NB4 (cell line): Measurements from ENCODE around the gene SWT1.
"Not testable (repeated sequence)": the region's sequence is repeated elsewhere in the genome, so short reads cannot be mapped to it uniquely, and the experiment has no call there.

Experiments used
- DNase-seq: peaks from one replicate; pipeline ENCODE4 v3.0.0; 2010; ENCODE audit warnings: low read depth
- H3K4me3 ChIP-seq: one replicate; pipeline ENCODE4 v1.5.1; 2011; ENCODE audit warnings: mild to moderate bottlenecking, low read depth, low read length, moderate library complexity
- MYC ChIP-seq: IDR thresholded peaks from 2 replicates; pipeline ENCODE4 v1.6.1; 2011; ENCODE audit warnings: low read depth, low read length
- POLR2A ChIP-seq: IDR thresholded peaks from 2 replicates; pipeline ENCODE4 v1.6.1; 2011; ENCODE audit warnings: mild to moderate bottlenecking; ENCODE audit not compliant: insufficient read length; ENCODE audit errors: extremely low read depth
- TF ChIP-seq, protein P1 (sequence below): IDR thresholded peaks from 2 replicates; pipeline ENCODE4 v1.6.1; 2011; ENCODE audit warnings: low read depth, low read length
- TF ChIP-seq, protein P2 (sequence below): IDR thresholded peaks from one replicate; pipeline ENCODE4 v1.5.1; 2012; ENCODE audit warnings: low read depth, low read length

SWT1 gene

DNA sequence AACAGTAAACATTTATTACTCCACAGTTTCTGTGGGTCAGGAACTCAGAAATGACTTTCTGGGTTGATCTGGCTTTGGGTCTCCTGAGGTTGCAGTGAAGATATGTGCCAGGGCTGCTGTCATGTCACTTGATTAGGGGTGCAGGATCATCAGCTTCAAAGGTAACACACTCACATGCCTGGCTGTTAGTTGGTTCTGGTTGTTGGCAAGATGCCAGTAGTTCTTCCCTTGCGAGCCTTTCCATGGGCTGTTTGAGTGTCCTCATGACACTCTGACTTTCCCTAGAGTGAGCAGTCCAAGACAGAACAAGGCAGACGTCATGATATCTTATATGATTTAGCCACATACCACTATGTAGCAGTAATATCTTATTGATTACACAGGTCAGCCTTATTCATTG, 1.8 kb downstream of the SWT1 start:
- TF ChIP-seq MYC, result no peak
- TF ChIP-seq, protein P1, sequence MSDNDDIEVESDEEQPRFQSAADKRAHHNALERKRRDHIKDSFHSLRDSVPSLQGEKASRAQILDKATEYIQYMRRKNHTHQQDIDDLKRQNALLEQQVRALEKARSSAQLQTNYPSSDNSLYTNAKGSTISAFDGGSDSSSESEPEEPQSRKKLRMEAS, result no peak
- TF ChIP-seq, protein P2, sequence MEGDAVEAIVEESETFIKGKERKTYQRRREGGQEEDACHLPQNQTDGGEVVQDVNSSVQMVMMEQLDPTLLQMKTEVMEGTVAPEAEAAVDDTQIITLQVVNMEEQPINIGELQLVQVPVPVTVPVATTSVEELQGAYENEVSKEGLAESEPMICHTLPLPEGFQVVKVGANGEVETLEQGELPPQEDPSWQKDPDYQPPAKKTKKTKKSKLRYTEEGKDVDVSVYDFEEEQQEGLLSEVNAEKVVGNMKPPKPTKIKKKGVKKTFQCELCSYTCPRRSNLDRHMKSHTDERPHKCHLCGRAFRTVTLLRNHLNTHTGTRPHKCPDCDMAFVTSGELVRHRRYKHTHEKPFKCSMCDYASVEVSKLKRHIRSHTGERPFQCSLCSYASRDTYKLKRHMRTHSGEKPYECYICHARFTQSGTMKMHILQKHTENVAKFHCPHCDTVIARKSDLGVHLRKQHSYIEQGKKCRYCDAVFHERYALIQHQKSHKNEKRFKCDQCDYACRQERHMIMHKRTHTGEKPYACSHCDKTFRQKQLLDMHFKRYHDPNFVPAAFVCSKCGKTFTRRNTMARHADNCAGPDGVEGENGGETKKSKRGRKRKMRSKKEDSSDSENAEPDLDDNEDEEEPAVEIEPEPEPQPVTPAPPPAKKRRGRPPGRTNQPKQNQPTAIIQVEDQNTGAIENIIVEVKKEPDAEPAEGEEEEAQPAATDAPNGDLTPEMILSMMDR, result no peak
- TF ChIP-seq POLR2A, result no peak
- no peak overlapping the region for H3K4me3 ChIP-seq
- no peak for DNase-seq

DNA sequence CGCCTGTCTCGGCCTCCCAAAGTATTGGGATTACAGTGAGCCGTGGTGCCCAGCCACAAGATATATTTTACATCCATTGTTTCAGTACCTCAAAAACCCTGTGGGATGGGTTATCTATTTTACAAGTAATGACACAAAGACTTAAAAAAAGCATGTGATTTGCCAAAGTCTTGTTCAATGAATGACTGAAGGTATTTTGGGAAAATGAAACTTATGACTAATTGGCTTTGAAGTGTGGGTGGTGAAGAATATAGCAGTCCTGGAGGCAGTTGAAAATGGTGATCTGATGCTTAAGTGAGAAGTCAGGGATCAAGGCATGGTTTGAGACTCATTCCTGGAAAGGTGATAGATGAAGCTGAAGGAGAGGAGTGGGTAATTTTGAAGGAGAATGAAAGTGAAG, 3.0 kb downstream of the SWT1 start:
- no peak for DNase-seq
- no peak for TF ChIP-seq MYC
- TF ChIP-seq, protein P2, result no peak
- TF ChIP-seq, protein P1, result no peak
- no peak for TF ChIP-seq POLR2A
- H3K4me3 ChIP-seq, result no peak overlapping the region

DNA sequence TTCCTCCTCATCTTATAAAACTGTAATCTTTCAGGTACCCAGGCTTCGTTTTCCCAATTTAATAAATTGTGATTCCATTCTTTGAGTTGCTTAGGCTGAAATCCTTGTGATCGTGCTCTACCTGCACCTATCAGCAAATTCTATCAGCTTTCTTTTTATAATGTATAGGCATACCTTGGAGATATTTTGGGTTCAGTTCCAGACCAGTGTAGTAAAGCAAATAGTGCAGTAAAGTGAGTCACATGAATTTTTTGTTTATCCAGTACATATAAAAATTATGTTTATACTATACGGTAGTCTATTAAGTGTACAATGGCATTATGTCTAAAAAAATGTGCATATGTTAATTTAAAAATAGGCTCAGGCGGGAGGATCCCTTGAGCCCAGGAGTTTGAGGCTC, 5.5 kb downstream of the SWT1 start:
- TF ChIP-seq POLR2A, result no peak
- H3K4me3 ChIP-seq, result no peak overlapping the region
- no peak for DNase-seq

DNA sequence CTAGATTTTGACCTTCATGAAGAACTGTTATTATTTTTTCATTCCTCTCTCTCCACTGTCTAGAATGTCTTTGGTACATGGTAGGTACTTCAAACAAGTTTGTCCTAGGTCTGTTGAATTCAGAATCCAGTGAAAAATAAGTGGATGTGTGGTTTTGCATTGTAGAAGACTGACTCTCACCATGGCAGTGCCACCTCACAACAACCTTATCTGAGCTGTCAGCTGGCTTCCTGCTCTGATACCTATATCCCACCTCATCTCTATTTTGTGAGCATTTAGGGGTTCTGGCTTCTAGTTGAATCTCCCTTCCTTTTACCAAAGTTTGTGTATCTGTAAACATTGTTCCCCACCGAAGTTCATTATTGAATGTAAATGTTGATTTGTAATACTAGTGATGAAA, 9.1 kb downstream of the SWT1 start:
- no peak overlapping the region for H3K4me3 ChIP-seq
- TF ChIP-seq POLR2A (no peak), MYC (no peak)
- TF ChIP-seq, protein P1, result no peak
- TF ChIP-seq, protein P2, result no peak
- DNase-seq, result no peak

DNA sequence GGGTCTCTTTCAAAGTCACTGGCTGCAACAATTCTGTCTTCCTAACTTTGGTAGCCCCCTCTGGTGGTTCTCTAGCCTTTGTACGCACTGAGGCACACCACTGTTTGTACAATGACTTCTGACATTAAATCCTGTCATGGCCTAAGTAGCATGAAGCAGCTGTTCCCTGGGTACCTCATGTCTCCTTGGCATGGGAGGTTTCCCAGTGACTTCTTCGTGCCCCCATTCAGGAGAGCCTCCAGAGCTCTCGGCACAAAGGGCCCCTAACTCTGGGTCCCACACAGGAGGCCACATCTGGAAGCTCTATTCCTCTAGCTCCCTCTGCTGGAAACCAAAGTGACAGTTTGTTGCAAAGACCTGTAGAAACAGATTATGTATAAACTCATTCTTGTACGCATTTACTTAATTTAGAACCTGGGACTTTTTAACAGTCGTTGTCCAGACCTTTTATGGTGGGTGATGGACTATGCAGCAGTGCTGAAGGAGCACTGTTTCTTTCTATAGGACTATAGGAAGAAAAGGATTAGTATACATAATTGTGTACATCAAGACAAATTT, 13.4 kb downstream of the SWT1 start:
- TF ChIP-seq, protein P1, result no peak
- TF ChIP-seq, protein P2, result peak; percentile 53
- no peak for TF ChIP-seq POLR2A
- H3K4me3 ChIP-seq, result no peak overlapping the region
- peak; percentile 79 for DNase-seq

DNA sequence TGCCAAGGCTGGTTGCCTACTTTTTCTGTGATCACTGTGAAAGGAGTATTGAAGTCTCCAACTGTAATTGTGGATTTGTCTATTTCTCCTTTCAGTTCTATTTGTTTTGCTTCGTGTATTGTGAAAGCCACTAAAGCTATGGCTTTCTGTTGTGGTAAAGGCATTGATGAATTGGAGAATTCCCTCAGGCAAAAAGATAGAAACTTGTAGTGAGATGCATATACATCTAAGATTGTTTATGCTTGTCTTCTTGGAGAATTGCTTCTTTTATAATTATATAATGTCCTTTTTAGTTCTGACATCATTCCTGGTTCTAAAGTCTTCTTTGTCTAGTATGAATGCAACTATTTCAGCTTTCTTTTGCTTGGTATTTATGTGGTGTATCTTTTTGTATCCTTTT, 36.8 kb downstream of the SWT1 start:
- TF ChIP-seq, protein P2, result no peak
- TF ChIP-seq MYC (no peak), POLR2A (no peak)
- TF ChIP-seq, protein P1, result no peak
- DNase-seq, result no peak
- H3K4me3 ChIP-seq, result no peak overlapping the region

DNA sequence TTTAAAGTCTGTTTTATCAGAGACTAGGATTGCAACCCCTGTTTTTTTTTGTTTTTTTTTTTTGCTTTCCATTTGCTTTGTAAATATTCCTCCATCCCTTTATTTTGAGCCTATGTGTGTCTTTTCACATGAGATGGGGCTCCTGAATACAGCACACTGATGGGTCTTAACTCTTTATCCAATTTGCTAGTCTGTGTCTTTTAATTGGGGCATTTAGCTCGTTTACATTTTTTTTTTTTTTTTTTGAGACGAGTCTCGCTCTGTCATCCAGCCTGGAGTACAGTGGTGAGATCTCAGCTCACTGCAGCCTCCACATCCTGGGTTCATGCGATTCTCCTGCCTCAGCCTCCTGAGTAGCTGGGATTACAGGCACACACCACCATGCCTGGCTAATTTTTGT, 41.7 kb downstream of the SWT1 start:
- DNase-seq, H3K4me3 ChIP-seq: not testable (repeated sequence)
